Measurements from ENCODE around the gene ABCC10. TPM values are rescaled to one million over a fixed set of nuclear protein-coding genes. Genes with fewer than 3 reads are reported as not detected.
A peak's percentile ranks its signal among the peaks of the same experiment; 100 is the strongest.

ABCC10 gene
- total RNA-seq, 1 experiment from 2014 or later, result 28.4 TPM

GRCh38 chr6:43452896-43453295 is 25.6 kb downstream of the ABCC10 start:
- no peak for DNase-seq
- POLR2A ChIA-PET (ENCODE audit: unreplicated experiment), result no interaction called here
- H3F3A ChIP-seq (ENCODE audit: insufficient read depth, low read depth), result peaks cover 19% of the 10 kb centered on the region
- peaks cover 3% of the 10 kb centered on the region for H3K36me3 ChIP-seq (ENCODE audit: low read depth)
- 0 out of 2 replicates have a peak, but pooled peaks cover 10% of the 10 kb centered on the region for H3K4me1 ChIP-seq (replicated peaks; ENCODE audit: insufficient read depth)
- no peak overlapping the region for H3K4me2 ChIP-seq
- no TSS peak for BruUV-seq (replicated peaks)
- H3K79me2 ChIP-seq (ENCODE audit: low read depth), result no peaks in the 10 kb centered on the region
- H3K27me3 ChIP-seq (ENCODE audit: insufficient read depth, low read depth), result no peaks in the 10 kb centered on the region
- no peak overlapping the region for H3K4me3 ChIP-seq
- no peak overlapping the region for H2AFZ ChIP-seq
- H3K27ac ChIP-seq, result no peak overlapping the region
- CTCF ChIA-PET, result no interaction called here
- TF ChIP-seq EZH2 (IDR thresholded peaks at IDR 0.05; ENCODE audit: low read depth) (no peak), CTCF (conservative IDR thresholded peaks at IDR 0.05) (no peak)
- no peaks in the 10 kb centered on the region for H3K9me2 ChIP-seq (ENCODE audit: insufficient read depth)
- H3K9me3 ChIP-seq (ENCODE audit: insufficient read depth, low read depth), result no peaks in the 10 kb centered on the region
- intact Hi-C loops (cut with micrococcal nuclease; ENCODE audit: unreplicated experiment), result no loop called here
- H4K20me1 ChIP-seq (ENCODE audit: insufficient read depth), result no peaks in the 10 kb centered on the region

GRCh38 chr6:43453831-43454230 is 26.5 kb downstream of the ABCC10 start:
- Histone ChIP-seq H4K20me1 (ENCODE audit: insufficient read depth) (no peaks in the 10 kb centered on the region), H3K4me1 (replicated peaks; ENCODE audit: insufficient read depth) (0 out of 2 replicates have a peak, but pooled peaks cover 14% of the 10 kb centered on the region), H3K79me2 (ENCODE audit: low read depth) (no peaks in the 10 kb centered on the region), H2AFZ (no peak overlapping the region), H3K9me2 (ENCODE audit: insufficient read depth) (no peaks in the 10 kb centered on the region), H3K36me3 (ENCODE audit: low read depth) (peaks cover 3% of the 10 kb centered on the region), H3K9me3 (ENCODE audit: insufficient read depth, low read depth) (no peaks in the 10 kb centered on the region), H3F3A (ENCODE audit: insufficient read depth, low read depth) (peaks cover 19% of the 10 kb centered on the region), H3K27me3 (ENCODE audit: insufficient read depth, low read depth) (no peaks in the 10 kb centered on the region), H3K27ac (no peak overlapping the region), H3K4me2 (peak overlapping the region; percentile 99; the same call in 1 of the 2 replicates), H3K4me3 (no peak overlapping the region)
- no peak for DNase-seq
- ChIA-PET CTCF (interaction anchor here (0.6 to 1.5 kb wide), 2 partner anchors 27 to 44 kb away, joined by 3 to 4 read pairs; partner anchors contain the start of gene ABCC10), POLR2A (ENCODE audit: unreplicated experiment) (interaction anchor here (1.0 kb wide), 1 partner anchor 262 kb away, joined by 7 read pairs; no protein-coding TSS in a partner anchor)
- intact Hi-C loops (cut with micrococcal nuclease; ENCODE audit: unreplicated experiment), result loop anchor here (1.0 to 2.0 kb wide), 4 partner anchors 27 to 191 kb away; partner anchors contain the start of gene ABCC10
- TF ChIP-seq CTCF (conservative IDR thresholded peaks at IDR 0.05) (no peak), EZH2 (IDR thresholded peaks at IDR 0.05; ENCODE audit: low read depth) (no peak)
- BruUV-seq (replicated peaks), result no TSS peak

- TF ChIP-seq CTCF (conservative IDR thresholded peaks at IDR 0.05), result peak; percentile 93
- TF ChIP-seq EZH2 (IDR thresholded peaks at IDR 0.05; ENCODE audit: low read depth), result no peak
- no peaks in the 10 kb centered on the region for H3K9me3 ChIP-seq (ENCODE audit: insufficient read depth, low read depth)
- H4K20me1 ChIP-seq (ENCODE audit: insufficient read depth), result no peaks in the 10 kb centered on the region
- H3F3A ChIP-seq (ENCODE audit: insufficient read depth, low read depth), result peaks cover 19% of the 10 kb centered on the region
- no peaks in the 10 kb centered on the region for H3K9me2 ChIP-seq (ENCODE audit: insufficient read depth)
- ChIA-PET CTCF (interaction anchor here (1.5 kb wide), 1 partner anchor 44 kb away, joined by 3 read pairs; no protein-coding TSS in a partner anchor), POLR2A (ENCODE audit: unreplicated experiment) (interaction anchor here (1.0 kb wide), 1 partner anchor 263 kb away, joined by 7 read pairs; no protein-coding TSS in a partner anchor)
- peak in 1 of 2 experiments; percentile 61 for DNase-seq
- intact Hi-C loops (cut with micrococcal nuclease; ENCODE audit: unreplicated experiment), result loop anchor here (1.0 to 2.0 kb wide), 4 partner anchors 27 to 191 kb away; partner anchors contain the start of gene ABCC10
- H3K4me3 ChIP-seq, result peak overlapping the region; percentile 72; the same call in 1 of the 2 replicates
- H3K4me2 ChIP-seq, result peak overlapping the region; percentile 99
- no peaks in the 10 kb centered on the region for H3K27me3 ChIP-seq (ENCODE audit: insufficient read depth, low read depth)
- no TSS peak for BruUV-seq (replicated peaks)
- H3K79me2 ChIP-seq (ENCODE audit: low read depth), result no peaks in the 10 kb centered on the region
- peaks cover 3% of the 10 kb centered on the region for H3K36me3 ChIP-seq (ENCODE audit: low read depth)
- no peak overlapping the region for H3K27ac ChIP-seq
- 0 out of 2 replicates have a peak, but pooled peaks cover 14% of the 10 kb centered on the region for H3K4me1 ChIP-seq (replicated peaks; ENCODE audit: insufficient read depth)
- H2AFZ ChIP-seq, result no peak overlapping the region
These were observed 27.0 kb downstream of the ABCC10 start for GRCh38 chr6:43454290-43454695.
